ENCODE results near the gene JAZF1. TPM values are rescaled to one million over a fixed set of nuclear protein-coding genes. Genes with fewer than 3 reads are reported as not detected.

JAZF1 gene
- total RNA-seq, 1 experiment from 2014 or later = 9.1 TPM

- Histone ChIP-seq H3K56ac (ENCODE audit: insufficient read length, low read depth, low read length) (no peak overlapping the region), H3K9me3 (ENCODE audit: control insufficient read depth, low read depth, low read length) (no peaks in the 10 kb centered on the region), H2AFZ (ENCODE audit: low read length) (no peak overlapping the region), H3K4ac (ENCODE audit: low read depth, low read length) (no peak overlapping the region), H3K4me1 (ENCODE audit: insufficient read depth, low read length) (peaks cover 2% of the 10 kb centered on the region; the same call in 1 of the 2 replicates), H2BK5ac (ENCODE audit: insufficient read length, low read length) (no peak overlapping the region), H3T11ph (ENCODE audit: low read length) (no peak overlapping the region), H3K79me1 (ENCODE audit: insufficient read depth, low read depth, low read length, poor library complexity, severe bottlenecking) (no peaks in the 10 kb centered on the region), H3K9ac (ENCODE audit: extremely low read depth, insufficient read length, low read length) (no peak overlapping the region), H3K27me3 (ENCODE audit: insufficient read depth, low read length) (no peaks in the 10 kb centered on the region), H4K8ac (replicated peaks; ENCODE audit: insufficient read length, low read depth, low read length) (no peak overlapping the region), H2BK20ac (ENCODE audit: low read depth, low read length, poor library complexity, severe bottlenecking) (no peak overlapping the region), H4K20me1 (ENCODE audit: control insufficient read depth, insufficient read depth, insufficient read length) (no peaks in the 10 kb centered on the region), H2BK15ac (ENCODE audit: low read depth, low read length) (no peak overlapping the region), H4K5ac (ENCODE audit: insufficient read length, low read depth, low read length) (no peak overlapping the region), H3K27ac (ENCODE audit: insufficient read length, low read depth, low read length) (no peak overlapping the region), H3K23me2 (ENCODE audit: insufficient read length, low read depth, low read length, poor library complexity, severe bottlenecking) (no peaks in the 10 kb centered on the region), H2BK120ac (ENCODE audit: low read depth, low read length, poor library complexity, severe bottlenecking) (no peak overlapping the region), H2BK12ac (ENCODE audit: insufficient read length, low read depth, low read length) (no peak overlapping the region), H2AK5ac (ENCODE audit: insufficient read length, low read length) (no peak overlapping the region), H3K23ac (ENCODE audit: insufficient read length, low read depth, low read length) (no peak overlapping the region), H3K79me2 (ENCODE audit: insufficient read depth, low read length) (no peaks in the 10 kb centered on the region), H3K4me2 (ENCODE audit: insufficient read depth, insufficient read length, low read length) (no peak overlapping the region), H3K14ac (ENCODE audit: insufficient read depth, low read length) (no peak overlapping the region), H4K91ac (ENCODE audit: insufficient read length, low read depth, low read length) (no peak overlapping the region), H3K18ac (ENCODE audit: insufficient read length, low read depth, low read length) (no peak overlapping the region)
- TF ChIP-seq CTCF (conservative IDR thresholded peaks at IDR 0.05) = no peak
- Mint-ChIP-seq H3K9me3 (no peaks in the 10 kb centered on the region), H3K4me1 (peaks cover 18 to 20% of the 10 kb centered on the region in 2 experiments), H3K27ac (no peak overlapping the region), H3K27me3 (ENCODE audit: low read depth) (no peaks in the 10 kb centered on the region), H3K36me3 (ENCODE audit: insufficient read depth in 1 of 3, low read depth in 3 of 3) (no peaks in the 10 kb centered on the region), H3K4me3 (no peak overlapping the region)
- WGBS (ENCODE audit: extremely low coverage, insufficient read length, low lambda C conversion rate) = no CpG with 5 or more reads among the region's 9 CpGs
- DNase-seq = no peak
Measured at GRCh38 chr7:28070297-28071055, 110.1 kb downstream of the JAZF1 start.
